ENCODE results near the gene MAML3. TPM values are rescaled to one million over a fixed set of nuclear protein-coding genes. Genes with fewer than 3 reads are reported as not detected.

The MAML3 gene
- total and polyA plus RNA-seq, 8 donors = 1.7 to 20.3 (median 8.4) TPM

- no peaks in the 10 kb centered on the region for H3K36me3 ChIP-seq
- no peaks in the 10 kb centered on the region for H3K27me3 ChIP-seq
- WGBS, 5 donors = 77 to 89% (median 83%) methylated on average over 2 of the region's 2 CpGs
- H3K9me3 ChIP-seq = no peaks in the 10 kb centered on the region
- H3K4me3 ChIP-seq = no peak overlapping the region
- no peak for DNase-seq
- intact Hi-C loops (cut with DNase I; ENCODE audit: low total_unique reads) = no loop called here
- no peak overlapping the region for H3K27ac ChIP-seq
- TF ChIP-seq POLR2AphosphoS5 (IDR thresholded peaks at IDR 0.05) = no peak
- TF ChIP-seq POLR2A (IDR thresholded peaks at IDR 0.05) = no peak
- peaks cover 0 to 36% (median 18%) of the 10 kb centered on the region in 4 donors for H3K4me1 ChIP-seq
Measured at GRCh38 chr4:140076307-140076706, 77.7 kb downstream of the MAML3 start.

DNA sequence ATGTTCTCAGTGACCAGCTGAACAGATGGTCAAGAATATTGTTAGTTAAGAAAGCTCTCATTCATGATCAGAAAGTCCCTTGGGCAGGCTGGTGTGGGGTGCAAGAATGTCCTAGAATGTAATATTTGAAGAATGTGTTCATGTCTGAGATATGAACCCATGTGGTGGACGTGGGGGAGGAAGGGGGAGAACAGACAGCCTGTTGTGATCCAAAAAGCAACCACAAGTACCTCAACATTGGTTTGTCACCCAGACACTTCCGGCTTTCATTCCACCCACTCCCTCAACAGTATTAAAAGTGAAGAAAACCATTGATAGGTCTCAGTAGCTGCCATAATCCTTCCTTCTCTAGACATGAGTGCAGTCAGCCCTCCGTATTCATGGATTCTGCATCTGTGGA, 82.2 kb downstream of the MAML3 start:
- H3K9me3 ChIP-seq = no peaks in the 10 kb centered on the region
- intact Hi-C loops (cut with DNase I; ENCODE audit: low total_unique reads) = no loop called here
- H3K36me3 ChIP-seq = no peaks in the 10 kb centered on the region
- WGBS, 5 donors = 45 to 63% (median 54%) methylated on average over 3 of the region's 3 CpGs
- H3K4me1 ChIP-seq = peaks cover 0 to 37% (median 14%) of the 10 kb centered on the region in 4 donors
- H3K27me3 ChIP-seq = no peaks in the 10 kb centered on the region
- peak in 1 of 2 donors; percentile 71 for DNase-seq
- no peak overlapping the region for H3K4me3 ChIP-seq
- no peak overlapping the region for H3K27ac ChIP-seq
- TF ChIP-seq POLR2AphosphoS5 (IDR thresholded peaks at IDR 0.05) (peak in 1 of 3 donors; percentile 8), EP300 (IDR thresholded peaks at IDR 0.05) (no peak)

- Histone ChIP-seq H3K9me3 (no peaks in the 10 kb centered on the region), H3K27ac (peak overlapping the region in 2 of 5 donors; percentile 18 to 19), H3K36me3 (no peaks in the 10 kb centered on the region), H3K4me3 (no peak overlapping the region), H3K27me3 (no peaks in the 10 kb centered on the region), H3K4me1 (peaks cover 6 to 45% (median 22%) of the 10 kb centered on the region in 4 donors)
- WGBS, 5 donors = 80 to 88% (median 82%) methylated on average over 6 of the region's 6 CpGs
- TF ChIP-seq POLR2AphosphoS5 (IDR thresholded peaks at IDR 0.05) (no peak), EP300 (IDR thresholded peaks at IDR 0.05) (no peak), POLR2A (IDR thresholded peaks at IDR 0.05) (no peak)
- intact Hi-C loops (cut with DNase I; ENCODE audit: low total_unique reads) = no loop called here
- no peak for DNase-seq
Measured at GRCh38 chr4:140070973-140071372, 83.0 kb downstream of the MAML3 start.

GRCh38 chr4:140070366-140070765, 83.6 kb downstream of the MAML3 start:
- DNase-seq = no peak
- 75 to 89% (median 82%) methylated on average over 2 of the region's 2 CpGs for WGBS, 5 donors
- Histone ChIP-seq H3K9me3 (no peaks in the 10 kb centered on the region), H3K4me3 (no peak overlapping the region), H3K4me1 (peaks cover 6 to 51% (median 25%) of the 10 kb centered on the region in 4 donors), H3K27ac (peak overlapping the region in 2 of 5 donors; percentile 18 to 19), H3K27me3 (no peaks in the 10 kb centered on the region), H3K36me3 (no peaks in the 10 kb centered on the region)
- TF ChIP-seq POLR2A (IDR thresholded peaks at IDR 0.05) = no peak
- TF ChIP-seq POLR2AphosphoS5 (IDR thresholded peaks at IDR 0.05) = no peak
- TF ChIP-seq CTCF (IDR thresholded peaks at IDR 0.05) = no peak
- TF ChIP-seq EP300 (IDR thresholded peaks at IDR 0.05) = no peak
- intact Hi-C loops (cut with DNase I; ENCODE audit: low total_unique reads) = no loop called here

GRCh38 chr4:140069066-140069465, 84.9 kb downstream of the MAML3 start:
- intact Hi-C loops (cut with DNase I; ENCODE audit: low total_unique reads) = loop anchor here (10.0 kb wide), 1 partner anchor 76 kb away; no protein-coding TSS in a partner anchor
- H3K27ac ChIP-seq = no peak overlapping the region
- 82 to 91% (median 86%) methylated on average over 2 of the region's 2 CpGs for WGBS, 5 donors
- no peaks in the 10 kb centered on the region for H3K27me3 ChIP-seq
- no peak for TF ChIP-seq POLR2AphosphoS5 (IDR thresholded peaks at IDR 0.05)
- no peak for TF ChIP-seq EP300 (IDR thresholded peaks at IDR 0.05)
- H3K36me3 ChIP-seq = no peaks in the 10 kb centered on the region
- no peaks in the 10 kb centered on the region for H3K9me3 ChIP-seq
- peak in 1 of 2 donors; percentile 46 for DNase-seq
- peaks cover 6 to 56% (median 29%) of the 10 kb centered on the region in 4 donors for H3K4me1 ChIP-seq
- no peak overlapping the region for H3K4me3 ChIP-seq

DNA sequence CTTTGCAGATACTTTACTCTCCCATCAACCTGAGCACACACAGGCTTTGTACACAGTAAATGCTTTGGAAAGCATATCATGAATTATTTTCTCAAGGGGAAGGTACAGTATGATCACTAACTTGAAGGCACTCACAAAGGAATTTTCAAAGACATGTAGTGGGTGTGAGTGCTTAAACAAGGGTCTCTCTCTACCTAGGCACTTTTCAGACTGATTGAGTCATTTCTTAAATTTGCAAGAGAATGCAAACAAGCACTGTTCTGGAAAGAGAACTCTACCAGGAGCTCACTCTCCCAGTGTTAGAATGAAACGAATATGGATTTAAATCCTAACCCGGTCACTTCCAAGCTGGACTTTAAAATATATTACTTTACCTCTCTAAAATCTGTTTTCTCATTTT, 85.7 kb downstream of the MAML3 start:
- Histone ChIP-seq H3K27me3 (no peaks in the 10 kb centered on the region), H3K4me1 (peaks cover 6 to 56% (median 29%) of the 10 kb centered on the region in 4 donors), H3K9me3 (no peaks in the 10 kb centered on the region), H3K36me3 (no peaks in the 10 kb centered on the region), H3K27ac (no peak overlapping the region), H3K4me3 (no peak overlapping the region)
- TF ChIP-seq POLR2AphosphoS5 (IDR thresholded peaks at IDR 0.05) = no peak
- no peak for TF ChIP-seq EP300 (IDR thresholded peaks at IDR 0.05)
- TF ChIP-seq CTCF (IDR thresholded peaks at IDR 0.05) = no peak
- TF ChIP-seq POLR2A (IDR thresholded peaks at IDR 0.05) = no peak
- DNase-seq = no peak
- intact Hi-C loops (cut with DNase I; ENCODE audit: low total_unique reads) = loop anchor here (10.0 kb wide), 1 partner anchor 77 kb away; no protein-coding TSS in a partner anchor
- WGBS, 5 donors = 76 to 91% (median 84%) methylated on average over 2 of the region's 2 CpGs
